ENCODE data around the gene KCNK2. TPM values are rescaled to one million over a fixed set of nuclear protein-coding genes. Genes with fewer than 3 reads are reported as not detected.

Gene KCNK2
- total RNA-seq, 2 experiments from 2014 or later = not detected

- Mint-ChIP-seq H3K9me3 (no peaks in the 10 kb centered on the region), H3K4me3 (no peak overlapping the region), H3K27me3 (peaks cover 2% of the 10 kb centered on the region), H3K36me3 (ENCODE audit: low read depth) (no peaks in the 10 kb centered on the region), H3K27ac (no peak overlapping the region), H3K4me1 (no peaks in the 10 kb centered on the region)
- DNase-seq = no peak
- CTCF ChIA-PET = no interaction called here
- POLR2A ChIA-PET = no interaction called here
Observed at GRCh38 chr1:215071078-215071477, 11.5 kb upstream of the KCNK2 start.

- ChIA-PET CTCF (no interaction called here), POLR2A (no interaction called here)
Observed at GRCh38 chr1:215076322-215076721, 6.2 kb upstream of the KCNK2 start.

GRCh38 chr1:215079456-215079855 lies 3.1 kb upstream of the KCNK2 start:
- DNase-seq = no peak
- H3K9me3 Mint-ChIP-seq = no peaks in the 10 kb centered on the region

More at GRCh38 chr1:215076322-215076721, 6.2 kb upstream of the KCNK2 start:
- Mint-ChIP-seq H3K4me1 (no peaks in the 10 kb centered on the region), H3K4me3 (no peak overlapping the region), H3K27me3 (peaks cover 12% of the 10 kb centered on the region), H3K27ac (no peak overlapping the region), H3K36me3 (ENCODE audit: low read depth) (no peaks in the 10 kb centered on the region), H3K9me3 (no peaks in the 10 kb centered on the region)
- DNase-seq = no peak

GRCh38 chr1:215081661-215082531 lies 641 bp upstream of the KCNK2 start:
- no peak for DNase-seq
- H3K4me3 Mint-ChIP-seq = no peak overlapping the region
- H3K4me1 Mint-ChIP-seq = no peaks in the 10 kb centered on the region
- H3K9me3 Mint-ChIP-seq = no peaks in the 10 kb centered on the region
- CTCF ChIA-PET = no interaction called here
- POLR2A ChIA-PET = no interaction called here
- H3K27me3 Mint-ChIP-seq = peaks cover 41% of the 10 kb centered on the region
- H3K27ac Mint-ChIP-seq = no peak overlapping the region
- H3K36me3 Mint-ChIP-seq (ENCODE audit: low read depth) = no peaks in the 10 kb centered on the region

More at GRCh38 chr1:215079456-215079855, 3.1 kb upstream of the KCNK2 start:
- Mint-ChIP-seq H3K27ac (no peak overlapping the region), H3K4me1 (no peaks in the 10 kb centered on the region), H3K4me3 (no peak overlapping the region), H3K27me3 (peaks cover 37% of the 10 kb centered on the region), H3K36me3 (ENCODE audit: low read depth) (no peaks in the 10 kb centered on the region)
- CTCF ChIA-PET = no interaction called here
- POLR2A ChIA-PET = no interaction called here

GRCh38 chr1:215083383-215083961 lies 935 bp downstream of the KCNK2 start:
- peaks cover 43% of the 10 kb centered on the region for H3K27me3 Mint-ChIP-seq
- no peak for DNase-seq
- no peaks in the 10 kb centered on the region for H3K4me1 Mint-ChIP-seq
- no peaks in the 10 kb centered on the region for H3K9me3 Mint-ChIP-seq
- H3K36me3 Mint-ChIP-seq (ENCODE audit: low read depth) = no peaks in the 10 kb centered on the region
- H3K27ac Mint-ChIP-seq = no peak overlapping the region
- no peak overlapping the region for H3K4me3 Mint-ChIP-seq
- ChIA-PET CTCF (no interaction called here), POLR2A (no interaction called here)

- Mint-ChIP-seq H3K4me3 (no peak overlapping the region), H3K9me3 (no peaks in the 10 kb centered on the region), H3K4me1 (no peaks in the 10 kb centered on the region), H3K36me3 (ENCODE audit: low read depth) (no peaks in the 10 kb centered on the region), H3K27me3 (peaks cover 43% of the 10 kb centered on the region), H3K27ac (no peak overlapping the region)
- ChIA-PET POLR2A (no interaction called here), CTCF (no interaction called here)
- DNase-seq = no peak
Observed at GRCh38 chr1:215084621-215085020, 2.1 kb downstream of the KCNK2 start.

GRCh38 chr1:215087603-215088002 lies 5.1 kb downstream of the KCNK2 start:
- no peak for DNase-seq
- CTCF ChIA-PET = no interaction called here

GRCh38 chr1:215094381-215094780 lies 11.8 kb downstream of the KCNK2 start:
- ChIA-PET POLR2A (no interaction called here), CTCF (no interaction called here)
- H3K27me3 Mint-ChIP-seq = peaks cover under 1% of the 10 kb centered on the region
- H3K4me1 Mint-ChIP-seq = no peaks in the 10 kb centered on the region
- H3K9me3 Mint-ChIP-seq = no peaks in the 10 kb centered on the region
- no peak overlapping the region for H3K27ac Mint-ChIP-seq
- DNase-seq = no peak
- H3K36me3 Mint-ChIP-seq (ENCODE audit: low read depth) = no peaks in the 10 kb centered on the region
- H3K4me3 Mint-ChIP-seq = no peak overlapping the region

More at GRCh38 chr1:215087603-215088002, 5.1 kb downstream of the KCNK2 start:
- peaks cover 22% of the 10 kb centered on the region for H3K27me3 Mint-ChIP-seq
- POLR2A ChIA-PET = no interaction called here
- no peaks in the 10 kb centered on the region for H3K9me3 Mint-ChIP-seq
- no peak overlapping the region for H3K27ac Mint-ChIP-seq
- no peaks in the 10 kb centered on the region for H3K36me3 Mint-ChIP-seq (ENCODE audit: low read depth)
- H3K4me1 Mint-ChIP-seq = no peaks in the 10 kb centered on the region
- no peak overlapping the region for H3K4me3 Mint-ChIP-seq

- Mint-ChIP-seq H3K27me3 (no peaks in the 10 kb centered on the region), H3K4me1 (no peaks in the 10 kb centered on the region), H3K4me3 (no peak overlapping the region), H3K36me3 (ENCODE audit: low read depth) (no peaks in the 10 kb centered on the region), H3K9me3 (no peaks in the 10 kb centered on the region), H3K27ac (no peak overlapping the region)
- DNase-seq = no peak
- POLR2A ChIA-PET = no interaction called here
- CTCF ChIA-PET = no interaction called here
Observed at GRCh38 chr1:215095524-215095923, 13.0 kb downstream of the KCNK2 start.

- CTCF ChIA-PET = no interaction called here
- H3K36me3 Mint-ChIP-seq (ENCODE audit: low read depth) = no peaks in the 10 kb centered on the region
- H3K27ac Mint-ChIP-seq = no peak overlapping the region
- POLR2A ChIA-PET = no interaction called here
- no peaks in the 10 kb centered on the region for H3K9me3 Mint-ChIP-seq
- H3K4me3 Mint-ChIP-seq = no peak overlapping the region
- no peaks in the 10 kb centered on the region for H3K4me1 Mint-ChIP-seq
- H3K27me3 Mint-ChIP-seq = no peaks in the 10 kb centered on the region
- no peak for DNase-seq
Observed at GRCh38 chr1:215101511-215101910, 19.0 kb downstream of the KCNK2 start.

GRCh38 chr1:215104283-215104682 lies 21.7 kb downstream of the KCNK2 start:
- Mint-ChIP-seq H3K4me3 (no peak overlapping the region), H3K27ac (no peak overlapping the region), H3K27me3 (no peaks in the 10 kb centered on the region), H3K4me1 (no peaks in the 10 kb centered on the region), H3K9me3 (no peaks in the 10 kb centered on the region), H3K36me3 (ENCODE audit: low read depth) (no peaks in the 10 kb centered on the region)
- no peak for DNase-seq
- ChIA-PET POLR2A (no interaction called here), CTCF (no interaction called here)

- Mint-ChIP-seq H3K27me3 (no peaks in the 10 kb centered on the region), H3K4me1 (no peaks in the 10 kb centered on the region), H3K27ac (no peak overlapping the region), H3K4me3 (no peak overlapping the region), H3K36me3 (ENCODE audit: low read depth) (no peaks in the 10 kb centered on the region), H3K9me3 (peaks cover 2% of the 10 kb centered on the region)
- ChIA-PET CTCF (no interaction called here), POLR2A (no interaction called here)
- DNase-seq = no peak
Observed at GRCh38 chr1:215106067-215106466, 23.5 kb downstream of the KCNK2 start.

GRCh38 chr1:215109171-215109570 lies 26.6 kb downstream of the KCNK2 start:
- CTCF ChIA-PET = no interaction called here
- Mint-ChIP-seq H3K4me1 (no peaks in the 10 kb centered on the region), H3K4me3 (no peak overlapping the region), H3K27ac (no peak overlapping the region), H3K36me3 (ENCODE audit: low read depth) (no peaks in the 10 kb centered on the region), H3K27me3 (no peaks in the 10 kb centered on the region), H3K9me3 (peaks cover 2% of the 10 kb centered on the region)
- no peak for DNase-seq
- POLR2A ChIA-PET = no interaction called here

GRCh38 chr1:215111916-215112315 lies 29.4 kb downstream of the KCNK2 start:
- POLR2A ChIA-PET = no interaction called here
- H3K27ac Mint-ChIP-seq = no peak overlapping the region
- no peaks in the 10 kb centered on the region for H3K36me3 Mint-ChIP-seq (ENCODE audit: low read depth)
- peaks cover 2% of the 10 kb centered on the region for H3K9me3 Mint-ChIP-seq
- CTCF ChIA-PET = interaction anchor here (0.7 kb wide), 1 partner anchor 122 kb away, joined by 3 read pairs; no protein-coding TSS in a partner anchor
- H3K4me3 Mint-ChIP-seq = no peak overlapping the region
- no peaks in the 10 kb centered on the region for H3K4me1 Mint-ChIP-seq
- H3K27me3 Mint-ChIP-seq = no peaks in the 10 kb centered on the region
- no peak for DNase-seq
